Measurements from ENCODE around the gene IQSEC3. TPM values are rescaled to one million over a fixed set of nuclear protein-coding genes. Genes with fewer than 3 reads are reported as not detected.
A peak's percentile ranks its signal among the peaks of the same experiment; 100 is the strongest.
"Not testable (repeated sequence)": the region's sequence is repeated elsewhere in the genome, so short reads cannot be mapped to it uniquely, and the experiment has no call there.

IQSEC3 gene
- total RNA-seq, 1 donor from 2014 or later, result 1.1 TPM

DNA sequence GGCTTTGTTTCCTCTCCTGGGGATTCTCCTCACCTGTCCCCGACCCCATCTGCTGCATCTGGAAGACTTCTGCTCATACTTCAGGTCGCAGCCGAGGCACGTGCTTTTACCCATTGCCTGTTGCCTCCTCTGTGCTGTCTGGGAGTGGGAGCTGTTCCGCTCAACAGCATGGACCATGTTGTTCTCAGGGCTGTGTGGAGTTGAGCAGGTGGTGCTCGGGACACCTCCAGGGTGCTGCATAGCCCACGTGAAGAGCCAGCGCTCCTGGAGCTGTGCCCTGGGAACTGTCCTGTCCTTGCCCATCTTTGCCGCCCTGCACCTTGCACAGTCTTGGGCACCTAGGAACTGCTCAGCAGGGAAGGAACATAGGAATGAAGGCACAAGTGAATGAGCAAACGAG lies 62.4 kb downstream of the IQSEC3 start:
- Mint-ChIP-seq H3K4me1 (peaks cover 4% of the 10 kb centered on the region), H3K4me3 (no peak overlapping the region), H3K9me3 (no peaks in the 10 kb centered on the region), H3K36me3 (ENCODE audit: low read depth) (no peaks in the 10 kb centered on the region), H3K27me3 (ENCODE audit: low read depth) (no peaks in the 10 kb centered on the region), H3K27ac (ENCODE audit: unreplicated experiment) (no peak overlapping the region)
- DNase-seq (ENCODE audit: low read depth, low spot score), result no peak
- TF ChIP-seq, protein P1, sequence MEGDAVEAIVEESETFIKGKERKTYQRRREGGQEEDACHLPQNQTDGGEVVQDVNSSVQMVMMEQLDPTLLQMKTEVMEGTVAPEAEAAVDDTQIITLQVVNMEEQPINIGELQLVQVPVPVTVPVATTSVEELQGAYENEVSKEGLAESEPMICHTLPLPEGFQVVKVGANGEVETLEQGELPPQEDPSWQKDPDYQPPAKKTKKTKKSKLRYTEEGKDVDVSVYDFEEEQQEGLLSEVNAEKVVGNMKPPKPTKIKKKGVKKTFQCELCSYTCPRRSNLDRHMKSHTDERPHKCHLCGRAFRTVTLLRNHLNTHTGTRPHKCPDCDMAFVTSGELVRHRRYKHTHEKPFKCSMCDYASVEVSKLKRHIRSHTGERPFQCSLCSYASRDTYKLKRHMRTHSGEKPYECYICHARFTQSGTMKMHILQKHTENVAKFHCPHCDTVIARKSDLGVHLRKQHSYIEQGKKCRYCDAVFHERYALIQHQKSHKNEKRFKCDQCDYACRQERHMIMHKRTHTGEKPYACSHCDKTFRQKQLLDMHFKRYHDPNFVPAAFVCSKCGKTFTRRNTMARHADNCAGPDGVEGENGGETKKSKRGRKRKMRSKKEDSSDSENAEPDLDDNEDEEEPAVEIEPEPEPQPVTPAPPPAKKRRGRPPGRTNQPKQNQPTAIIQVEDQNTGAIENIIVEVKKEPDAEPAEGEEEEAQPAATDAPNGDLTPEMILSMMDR (conservative IDR thresholded peaks at IDR 0.05), result no peak

DNA sequence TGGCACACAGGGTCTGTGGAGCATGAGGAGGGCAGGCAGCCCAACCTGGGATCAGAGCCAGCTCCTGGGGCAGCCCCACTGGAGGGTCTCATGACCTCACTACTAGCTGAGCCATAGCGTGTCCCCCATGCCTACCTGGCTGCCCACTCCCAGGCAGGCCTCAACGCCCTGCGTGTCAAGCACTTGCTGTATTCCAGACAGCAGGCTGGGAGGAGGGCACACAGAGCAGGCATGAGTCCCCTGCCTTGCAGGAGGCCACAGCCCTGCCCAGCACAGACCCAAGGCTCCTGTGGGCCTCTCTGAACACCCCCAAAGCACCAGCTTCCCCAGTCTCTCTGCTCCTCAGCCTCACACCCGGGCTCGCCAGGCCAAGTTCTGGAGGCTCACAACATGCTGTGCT lies 64.0 kb downstream of the IQSEC3 start:
- H3K4me3 Mint-ChIP-seq, result no peak overlapping the region
- no peaks in the 10 kb centered on the region for H3K27me3 Mint-ChIP-seq (ENCODE audit: low read depth)

DNA sequence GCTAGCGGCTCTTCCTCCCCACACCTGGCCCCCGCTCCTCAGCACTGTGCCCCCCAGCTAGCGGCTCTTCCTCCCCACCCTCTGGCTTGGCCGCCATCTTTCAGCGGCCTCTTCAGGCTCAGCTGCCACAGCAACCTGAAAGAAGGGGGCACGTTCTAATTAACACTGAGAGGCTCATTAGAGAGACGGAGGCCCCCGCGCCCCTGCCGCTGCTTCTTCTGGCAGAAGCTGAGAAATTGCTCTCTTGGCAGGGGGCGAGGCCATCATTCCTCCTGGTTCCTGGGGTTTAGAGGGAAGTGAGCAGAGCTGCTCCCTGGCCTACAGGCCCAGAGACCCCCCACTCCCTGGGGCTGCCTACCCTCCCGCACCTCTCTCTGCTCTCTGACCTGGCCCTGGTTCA lies 64.4 kb downstream of the IQSEC3 start:
- TF ChIP-seq, protein P1 (conservative IDR thresholded peaks at IDR 0.05), result no peak
- no peaks in the 10 kb centered on the region for H3K36me3 Mint-ChIP-seq (ENCODE audit: low read depth)
- DNase-seq (ENCODE audit: low read depth, low spot score), result no peak
- no peak overlapping the region for H3K4me3 Mint-ChIP-seq
- H3K27me3 Mint-ChIP-seq (ENCODE audit: low read depth), result no peaks in the 10 kb centered on the region
- H3K9me3 Mint-ChIP-seq, result no peaks in the 10 kb centered on the region
- no peak overlapping the region for H3K27ac Mint-ChIP-seq (ENCODE audit: unreplicated experiment)
- H3K4me1 Mint-ChIP-seq, result peaks cover 4% of the 10 kb centered on the region

More for the DNA sequence above, 64.0 kb downstream of the IQSEC3 start:
- TF ChIP-seq, protein P1 (conservative IDR thresholded peaks at IDR 0.05), result no peak
- Mint-ChIP-seq H3K27ac (ENCODE audit: unreplicated experiment) (no peak overlapping the region), H3K9me3 (no peaks in the 10 kb centered on the region), H3K36me3 (ENCODE audit: low read depth) (no peaks in the 10 kb centered on the region), H3K4me1 (peaks cover 4% of the 10 kb centered on the region)
- DNase-seq (ENCODE audit: low read depth, low spot score), result no peak

DNA sequence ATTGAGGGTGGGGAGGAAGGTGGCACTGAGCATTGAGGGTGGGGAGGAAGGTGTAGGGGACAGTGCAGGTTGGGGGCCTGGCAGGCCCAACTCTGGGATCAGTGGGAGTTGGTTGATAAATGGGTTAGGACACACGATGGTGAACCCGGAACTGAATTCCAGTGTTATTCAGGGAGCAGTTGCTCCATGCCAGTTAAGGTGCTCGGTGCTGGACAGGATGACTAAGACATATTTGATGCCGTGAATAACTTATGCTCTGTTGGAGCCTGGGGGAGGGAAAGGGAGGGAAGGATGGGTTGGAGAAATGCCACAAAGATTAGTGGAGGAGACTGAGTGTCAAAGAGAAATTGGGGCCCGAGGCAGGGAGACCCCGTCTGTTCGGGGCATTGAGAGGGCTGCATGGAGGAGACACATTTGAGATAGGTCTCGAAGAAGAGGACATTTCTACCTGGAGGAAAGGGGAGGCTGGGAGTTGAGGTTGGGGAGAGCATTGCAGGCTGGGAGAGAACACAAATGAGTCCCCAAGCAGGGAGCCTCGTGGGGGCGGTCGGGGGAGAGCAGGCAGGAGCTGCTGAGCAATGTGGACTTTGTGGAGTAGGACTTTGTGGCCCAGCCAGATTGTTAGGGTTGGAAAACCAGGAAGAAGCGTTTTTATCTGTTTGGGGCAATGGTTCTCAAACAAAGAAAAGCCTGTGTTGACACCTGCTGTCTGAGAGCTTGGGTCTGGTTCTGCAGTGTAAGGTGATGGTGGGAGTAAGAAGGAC lies 65.3 kb downstream of the IQSEC3 start:
- Mint-ChIP-seq H3K27ac (ENCODE audit: unreplicated experiment) (no peak overlapping the region), H3K27me3 (ENCODE audit: low read depth) (no peaks in the 10 kb centered on the region), H3K4me1 (peaks cover 4% of the 10 kb centered on the region), H3K4me3 (no peak overlapping the region), H3K36me3 (ENCODE audit: low read depth) (no peaks in the 10 kb centered on the region), H3K9me3 (no peaks in the 10 kb centered on the region)
- no peak for DNase-seq (ENCODE audit: low read depth, low spot score)
- TF ChIP-seq, protein P1 (conservative IDR thresholded peaks at IDR 0.05), result no peak

DNA sequence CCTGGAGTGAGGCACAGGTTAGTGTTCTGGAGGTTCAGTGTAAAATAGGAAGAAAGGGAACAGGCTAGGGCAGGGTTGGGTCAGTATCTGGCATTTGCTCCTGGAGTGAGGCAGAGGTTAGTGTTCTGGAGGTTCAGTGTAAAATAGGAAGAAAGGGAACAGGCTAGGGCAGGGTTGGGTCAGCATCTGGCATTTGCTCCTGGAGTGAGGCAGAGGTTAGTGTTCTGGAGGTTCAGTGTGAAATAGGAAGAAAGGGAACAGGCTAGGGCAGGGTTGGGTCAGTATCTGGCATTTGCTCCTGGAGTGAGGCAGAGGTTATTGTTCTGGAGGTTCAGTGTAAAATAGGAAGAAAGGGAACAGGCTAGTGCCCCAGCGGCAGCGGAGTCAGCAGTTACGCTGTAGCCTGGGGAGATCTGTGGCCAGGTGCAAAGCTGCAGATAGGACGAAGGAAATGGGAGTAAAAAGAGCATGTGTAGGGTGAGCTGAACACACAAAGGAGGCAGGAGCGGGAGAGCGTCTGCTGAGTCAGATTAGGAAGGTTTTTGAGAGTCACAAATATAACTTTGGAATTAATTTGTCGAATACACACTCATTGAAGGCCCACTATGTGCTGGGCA lies 67.2 kb downstream of the IQSEC3 start:
- H3K4me3 Mint-ChIP-seq; H3K27me3 Mint-ChIP-seq (ENCODE audit: low read depth); H3K4me1 Mint-ChIP-seq; H3K36me3 Mint-ChIP-seq (ENCODE audit: low read depth); H3K9me3 Mint-ChIP-seq; DNase-seq (ENCODE audit: low read depth, low spot score): not testable (repeated sequence)
- peak overlapping the region; percentile 5 for H3K27ac Mint-ChIP-seq (ENCODE audit: unreplicated experiment)

DNA sequence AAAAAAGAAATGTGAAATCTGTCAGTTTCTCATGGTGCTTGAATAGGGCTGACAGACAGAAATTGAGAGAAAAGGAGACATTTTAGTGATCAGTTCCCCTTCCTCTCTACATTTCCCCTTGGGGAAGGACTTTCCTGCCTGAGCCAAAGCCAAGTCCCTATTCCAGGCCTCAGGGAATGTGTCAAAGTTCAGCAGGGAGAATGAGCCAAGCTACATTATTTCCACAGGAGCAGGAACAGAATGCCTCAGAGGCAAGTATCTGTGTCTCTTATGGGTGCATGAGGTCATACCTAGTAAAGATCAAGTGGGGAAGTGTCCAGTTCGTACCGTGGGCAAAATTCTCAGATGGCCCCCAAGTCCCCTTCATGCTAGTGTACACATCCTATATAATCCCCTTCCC lies 68.6 kb downstream of the IQSEC3 start:
- peaks cover 15% of the 10 kb centered on the region for H3K4me1 Mint-ChIP-seq
- peaks cover 11% of the 10 kb centered on the region for H3K27me3 Mint-ChIP-seq (ENCODE audit: low read depth)
- H3K4me3 Mint-ChIP-seq, result no peak overlapping the region
- H3K27ac Mint-ChIP-seq (ENCODE audit: unreplicated experiment), result no peak overlapping the region
- no peaks in the 10 kb centered on the region for H3K9me3 Mint-ChIP-seq
- TF ChIP-seq, protein P1 (conservative IDR thresholded peaks at IDR 0.05), result no peak
- no peaks in the 10 kb centered on the region for H3K36me3 Mint-ChIP-seq (ENCODE audit: low read depth)
- no peak for DNase-seq (ENCODE audit: low read depth, low spot score)
